Keratinocyte (primary cell): ENCODE results near the gene CAPSL.
"Not testable (repeated sequence)": the region's sequence is repeated elsewhere in the genome, so short reads cannot be mapped to it uniquely, and the experiment has no call there.

ENCODE experiments used
- EZH2 ChIP-seq: IDR thresholded peaks from one replicate; pipeline ENCODE4 v1.6.1; 2012; ENCODE audit warnings: inconsistent platforms, mild to moderate bottlenecking, low read length, moderate library complexity
- TF ChIP-seq, protein P1 (sequence below), 3 experiments: IDR thresholded peaks in 1 of 3; conservative IDR thresholded peaks in 1 of 3; optimal IDR thresholded peaks in 1 of 3; 2 replicates in 2 of 3; 3 replicates in 1 of 3; pipeline versions ENCODE3 to v1.5.1; 2011; ENCODE audit warnings: low read length in 3 of 3, mild to moderate bottlenecking in 3 of 3, moderate library complexity in 2 of 3, control low read depth in 1 of 3, inconsistent platforms in 1 of 3; ENCODE audit not compliant: insufficient read depth in 2 of 3; ENCODE audit errors: extremely low read depth in 1 of 3

DNA sequence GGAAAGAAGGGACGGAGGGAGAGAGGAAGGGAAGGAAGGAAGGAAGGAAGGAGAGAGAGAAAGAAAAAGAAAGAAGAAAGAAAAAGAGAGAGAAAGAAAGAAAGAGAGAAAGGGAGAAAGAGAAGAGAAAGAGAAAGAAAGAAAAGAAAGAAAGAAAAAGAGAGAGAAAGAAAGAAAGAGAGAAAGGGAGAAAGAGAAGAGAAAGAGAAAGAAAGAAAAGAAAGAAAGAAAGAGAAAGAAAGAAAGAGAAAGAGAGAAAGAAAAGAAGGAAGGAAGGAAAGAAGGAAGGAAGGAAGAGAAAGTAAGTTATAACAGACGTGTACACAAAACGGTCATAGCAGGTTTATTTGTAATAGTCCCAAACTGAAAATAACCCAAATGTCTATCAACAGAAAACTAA, 38.4 kb upstream of the CAPSL start:
- TF ChIP-seq, protein P1, sequence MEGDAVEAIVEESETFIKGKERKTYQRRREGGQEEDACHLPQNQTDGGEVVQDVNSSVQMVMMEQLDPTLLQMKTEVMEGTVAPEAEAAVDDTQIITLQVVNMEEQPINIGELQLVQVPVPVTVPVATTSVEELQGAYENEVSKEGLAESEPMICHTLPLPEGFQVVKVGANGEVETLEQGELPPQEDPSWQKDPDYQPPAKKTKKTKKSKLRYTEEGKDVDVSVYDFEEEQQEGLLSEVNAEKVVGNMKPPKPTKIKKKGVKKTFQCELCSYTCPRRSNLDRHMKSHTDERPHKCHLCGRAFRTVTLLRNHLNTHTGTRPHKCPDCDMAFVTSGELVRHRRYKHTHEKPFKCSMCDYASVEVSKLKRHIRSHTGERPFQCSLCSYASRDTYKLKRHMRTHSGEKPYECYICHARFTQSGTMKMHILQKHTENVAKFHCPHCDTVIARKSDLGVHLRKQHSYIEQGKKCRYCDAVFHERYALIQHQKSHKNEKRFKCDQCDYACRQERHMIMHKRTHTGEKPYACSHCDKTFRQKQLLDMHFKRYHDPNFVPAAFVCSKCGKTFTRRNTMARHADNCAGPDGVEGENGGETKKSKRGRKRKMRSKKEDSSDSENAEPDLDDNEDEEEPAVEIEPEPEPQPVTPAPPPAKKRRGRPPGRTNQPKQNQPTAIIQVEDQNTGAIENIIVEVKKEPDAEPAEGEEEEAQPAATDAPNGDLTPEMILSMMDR (optimal IDR thresholded peaks at IDR 0.05 in 1 of 3, IDR thresholded peaks at IDR 0.05 in 1 of 3, conservative IDR thresholded peaks at IDR 0.05 in 1 of 3; ENCODE audit: extremely low read depth in 1 of 3, insufficient read depth in 2 of 3, low read length in 3 of 3), result not testable (repeated sequence)
- not testable (repeated sequence) for TF ChIP-seq EZH2
